ENCODE measurements around the gene SNX24. TPM values are rescaled to one million over a fixed set of nuclear protein-coding genes. Genes with fewer than 3 reads are reported as not detected.

The SNX24 gene
- total RNA-seq, 1 experiment from 2014 or later: 10.3 TPM

DNA sequence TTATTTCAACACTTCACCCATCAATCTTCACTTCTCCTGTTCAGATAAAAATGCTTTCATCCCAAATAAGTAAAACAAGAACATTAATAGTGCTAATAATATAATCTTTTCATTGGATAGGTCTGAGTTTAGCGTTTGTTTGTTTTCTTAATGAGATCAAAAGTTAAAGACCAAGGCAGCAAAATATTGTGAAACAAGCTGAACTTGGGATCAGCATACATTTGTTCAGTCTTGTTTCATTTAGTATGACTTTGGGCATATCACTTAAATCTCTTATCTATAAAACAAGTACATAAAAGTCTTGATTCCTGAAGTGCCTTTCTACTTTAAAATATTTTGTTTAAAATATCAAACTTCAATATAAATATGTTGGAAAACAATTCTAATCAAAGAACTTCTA lies 13.4 kb upstream of the SNX24 start:
- no peaks in the 10 kb centered on the region for H3K9me3 ChIP-seq (ENCODE audit: low read length)
- no peak overlapping the region for H3K4me3 ChIP-seq (ENCODE audit: low read length)
- H3K27me3 ChIP-seq (ENCODE audit: low read length): no peaks in the 10 kb centered on the region
- H3K36me3 ChIP-seq (ENCODE audit: low read depth, low read length): no peaks in the 10 kb centered on the region; the same call in 1 of the 2 replicates
- no peak overlapping the region for H3K4me2 ChIP-seq (ENCODE audit: low read length)
- ChIA-PET POLR2A (ENCODE audit: unreplicated experiment) (no interaction called here), CTCF (no interaction called here)
- no peak overlapping the region for H2AFZ ChIP-seq (ENCODE audit: low read length)
- ATAC-seq: no peak
- no peaks in the 10 kb centered on the region for H3F3A ChIP-seq (ENCODE audit: low read length, unreplicated experiment)
- no peak for DNase-seq
- H4K20me1 ChIP-seq (ENCODE audit: low read length): no peaks in the 10 kb centered on the region
- BruUV-seq (replicated peaks): no TSS peak
- no peak overlapping the region for H3K27ac ChIP-seq (ENCODE audit: low read length)
- H3K79me2 ChIP-seq (ENCODE audit: low read length): no peaks in the 10 kb centered on the region
- no peaks in the 10 kb centered on the region for H3K4me1 ChIP-seq (ENCODE audit: insufficient read depth, low read length)
- H3K9ac ChIP-seq (ENCODE audit: low read length): no peak overlapping the region
- H3K9me2 ChIP-seq (replicated peaks; ENCODE audit: low read length): no peaks in the 10 kb centered on the region
- intact Hi-C loops (cut with micrococcal nuclease): no loop called here
- TF ChIP-seq EZH2phosphoT487 (IDR thresholded peaks at IDR 0.05; ENCODE audit: borderline replicate concordance, low read length) (no peak), EZH2 (IDR thresholded peaks at IDR 0.05; ENCODE audit: low read length, unreplicated experiment) (no peak)
- TF ChIP-seq, protein P1, sequence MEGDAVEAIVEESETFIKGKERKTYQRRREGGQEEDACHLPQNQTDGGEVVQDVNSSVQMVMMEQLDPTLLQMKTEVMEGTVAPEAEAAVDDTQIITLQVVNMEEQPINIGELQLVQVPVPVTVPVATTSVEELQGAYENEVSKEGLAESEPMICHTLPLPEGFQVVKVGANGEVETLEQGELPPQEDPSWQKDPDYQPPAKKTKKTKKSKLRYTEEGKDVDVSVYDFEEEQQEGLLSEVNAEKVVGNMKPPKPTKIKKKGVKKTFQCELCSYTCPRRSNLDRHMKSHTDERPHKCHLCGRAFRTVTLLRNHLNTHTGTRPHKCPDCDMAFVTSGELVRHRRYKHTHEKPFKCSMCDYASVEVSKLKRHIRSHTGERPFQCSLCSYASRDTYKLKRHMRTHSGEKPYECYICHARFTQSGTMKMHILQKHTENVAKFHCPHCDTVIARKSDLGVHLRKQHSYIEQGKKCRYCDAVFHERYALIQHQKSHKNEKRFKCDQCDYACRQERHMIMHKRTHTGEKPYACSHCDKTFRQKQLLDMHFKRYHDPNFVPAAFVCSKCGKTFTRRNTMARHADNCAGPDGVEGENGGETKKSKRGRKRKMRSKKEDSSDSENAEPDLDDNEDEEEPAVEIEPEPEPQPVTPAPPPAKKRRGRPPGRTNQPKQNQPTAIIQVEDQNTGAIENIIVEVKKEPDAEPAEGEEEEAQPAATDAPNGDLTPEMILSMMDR (conservative IDR thresholded peaks at IDR 0.05; ENCODE audit: low read depth, low read length): no peak

DNA sequence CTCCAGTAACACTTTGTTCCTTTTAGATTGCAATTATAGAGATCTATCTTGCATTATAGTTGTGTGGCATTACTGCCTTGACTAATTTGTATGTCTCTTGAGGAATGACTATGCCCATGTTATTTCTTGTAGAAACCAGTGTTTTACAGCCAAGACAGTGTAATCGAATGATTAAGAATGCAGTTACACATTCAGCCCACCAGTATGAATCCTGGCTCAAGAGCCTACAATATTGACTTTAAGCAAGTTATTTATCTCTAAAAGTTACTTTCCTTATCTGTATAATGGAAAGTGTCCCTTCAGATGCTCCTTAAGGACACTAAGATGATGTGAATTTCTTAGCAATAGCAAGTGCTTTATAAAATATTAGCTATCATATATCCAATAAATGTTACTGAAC lies 9.7 kb upstream of the SNX24 start:
- BruUV-seq (replicated peaks): no TSS peak
- H3K9me2 ChIP-seq (replicated peaks; ENCODE audit: low read length): no peaks in the 10 kb centered on the region
- POLR2A ChIA-PET (ENCODE audit: unreplicated experiment): no interaction called here
- DNase-seq (no peak), ATAC-seq (peak; percentile 24; the same call in 1 of the 2 replicates)
- H3K4me3 ChIP-seq (ENCODE audit: low read length): no peak overlapping the region
- H3K9ac ChIP-seq (ENCODE audit: low read length): no peak overlapping the region
- H3K27ac ChIP-seq (ENCODE audit: low read length): no peak overlapping the region
- H2AFZ ChIP-seq (ENCODE audit: low read length): no peak overlapping the region
- no peaks in the 10 kb centered on the region for H3K4me1 ChIP-seq (ENCODE audit: insufficient read depth, low read length)
- no peaks in the 10 kb centered on the region for H3K36me3 ChIP-seq (ENCODE audit: low read depth, low read length)
- no peaks in the 10 kb centered on the region for H4K20me1 ChIP-seq (ENCODE audit: low read length)
- H3K79me2 ChIP-seq (ENCODE audit: low read length): no peaks in the 10 kb centered on the region
- no peak overlapping the region for H3K4me2 ChIP-seq (ENCODE audit: low read length)
- intact Hi-C loops (cut with micrococcal nuclease): no loop called here
- TF ChIP-seq EZH2 (IDR thresholded peaks at IDR 0.05; ENCODE audit: low read length, unreplicated experiment) (no peak), EZH2phosphoT487 (IDR thresholded peaks at IDR 0.05; ENCODE audit: borderline replicate concordance, low read length) (no peak)
- TF ChIP-seq, protein P1 (conservative IDR thresholded peaks at IDR 0.05; ENCODE audit: low read depth, low read length): no peak
- H3F3A ChIP-seq (ENCODE audit: low read length, unreplicated experiment): no peaks in the 10 kb centered on the region
- no peaks in the 10 kb centered on the region for H3K27me3 ChIP-seq (ENCODE audit: low read length)
- H3K9me3 ChIP-seq (ENCODE audit: low read length): no peaks in the 10 kb centered on the region
- CTCF ChIA-PET: no interaction called here

GRCh38 chr5:122836947-122837346 lies 8.5 kb upstream of the SNX24 start:
- Histone ChIP-seq H3K27me3 (ENCODE audit: low read length) (no peaks in the 10 kb centered on the region), H2AFZ (ENCODE audit: low read length) (no peak overlapping the region), H3K27ac (ENCODE audit: low read length) (no peak overlapping the region), H3K4me1 (ENCODE audit: insufficient read depth, low read length) (no peaks in the 10 kb centered on the region), H3F3A (ENCODE audit: low read length, unreplicated experiment) (no peaks in the 10 kb centered on the region), H3K4me3 (ENCODE audit: low read length) (no peak overlapping the region), H3K9me2 (replicated peaks; ENCODE audit: low read length) (no peaks in the 10 kb centered on the region), H3K36me3 (ENCODE audit: low read depth, low read length) (no peaks in the 10 kb centered on the region), H3K4me2 (ENCODE audit: low read length) (no peak overlapping the region), H3K79me2 (ENCODE audit: low read length) (no peaks in the 10 kb centered on the region), H3K9ac (ENCODE audit: low read length) (no peak overlapping the region), H4K20me1 (ENCODE audit: low read length) (no peaks in the 10 kb centered on the region), H3K9me3 (ENCODE audit: low read length) (no peaks in the 10 kb centered on the region)
- POLR2A ChIA-PET (ENCODE audit: unreplicated experiment): no interaction called here
- ATAC-seq (no peak), DNase-seq (no peak)
- TF ChIP-seq EZH2 (IDR thresholded peaks at IDR 0.05; ENCODE audit: low read length, unreplicated experiment): no peak
- TF ChIP-seq EZH2phosphoT487 (IDR thresholded peaks at IDR 0.05; ENCODE audit: borderline replicate concordance, low read length): no peak
- TF ChIP-seq, protein P1 (conservative IDR thresholded peaks at IDR 0.05; ENCODE audit: low read depth, low read length): no peak
- intact Hi-C loops (cut with micrococcal nuclease): no loop called here
- CTCF ChIA-PET: no interaction called here
- no TSS peak for BruUV-seq (replicated peaks)

Data from PC-3 (cell line).